GM18526 (cell line): Measurements from ENCODE around the gene VEGFC.

ENCODE experiments used
- POLR2A ChIP-seq: IDR thresholded peaks from 3 replicates; pipeline ENCODE4 v1.6.1; 2011; ENCODE audit not compliant: insufficient read length; ENCODE audit errors: extremely low read depth

Gene VEGFC

DNA sequence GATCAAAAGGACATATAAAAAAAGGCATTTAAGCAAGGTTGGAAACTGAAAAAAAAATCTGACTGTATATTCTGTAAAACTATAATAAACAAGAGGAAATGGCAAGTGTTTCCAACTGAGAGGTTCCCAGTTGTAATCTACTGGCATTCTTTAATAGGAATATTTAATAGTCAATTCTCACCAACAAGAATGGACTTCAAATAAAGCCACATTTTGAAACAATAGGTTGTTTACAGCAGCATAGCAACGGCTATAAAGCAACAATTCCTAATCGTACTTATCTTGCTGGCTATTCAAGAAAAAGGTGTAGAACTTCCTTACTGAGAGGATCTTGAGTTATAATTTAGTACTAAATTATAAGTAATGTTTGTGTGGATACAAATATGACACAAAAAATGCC, 75.5 kb downstream of the VEGFC start:
- TF ChIP-seq POLR2A, result no peak

DNA sequence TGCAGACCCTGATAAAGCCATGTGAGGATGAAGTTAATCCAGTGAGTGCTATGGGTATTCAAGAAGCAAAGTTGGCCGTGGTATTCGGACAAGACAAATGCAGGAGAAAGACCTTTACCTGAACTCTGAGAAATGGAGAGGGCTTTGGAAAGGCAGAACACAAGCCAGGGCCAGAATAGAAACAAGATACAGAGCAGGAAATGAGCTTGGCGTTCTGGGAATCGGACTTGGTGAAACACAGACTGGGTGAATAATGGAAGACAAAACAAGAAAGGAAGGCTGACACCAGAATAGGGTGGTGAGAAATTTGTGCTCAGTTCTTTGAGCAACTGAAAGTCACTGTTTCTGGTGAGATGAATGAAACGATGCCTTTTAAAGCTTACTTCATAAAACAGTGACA, 83.3 kb downstream of the VEGFC start:
- no peak for TF ChIP-seq POLR2A

DNA sequence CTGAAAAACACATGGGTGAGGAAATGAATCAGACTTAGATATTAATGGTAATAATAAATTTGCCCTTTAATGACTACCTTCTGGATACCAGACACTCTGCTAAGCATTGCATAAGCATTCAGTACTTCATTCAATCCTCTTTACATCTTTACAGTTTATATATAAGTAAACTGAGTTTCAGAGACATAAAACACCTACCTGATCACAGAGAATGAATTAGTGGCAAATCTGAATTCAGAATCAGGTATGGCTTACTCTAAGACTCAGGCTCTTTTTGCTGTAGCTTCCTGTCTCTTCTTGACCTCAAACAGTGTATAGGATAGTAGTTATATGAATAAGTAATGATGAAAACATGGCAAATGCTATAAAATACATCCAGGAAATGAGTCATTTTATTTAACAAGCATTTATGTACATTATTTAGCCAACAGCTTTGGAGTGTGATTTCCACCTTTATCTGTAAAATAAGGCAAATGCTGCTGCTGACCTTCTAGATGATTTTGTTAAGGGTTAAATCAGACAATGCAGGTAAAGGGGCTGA, 83.9 kb downstream of the VEGFC start:
- TF ChIP-seq POLR2A, result no peak

DNA sequence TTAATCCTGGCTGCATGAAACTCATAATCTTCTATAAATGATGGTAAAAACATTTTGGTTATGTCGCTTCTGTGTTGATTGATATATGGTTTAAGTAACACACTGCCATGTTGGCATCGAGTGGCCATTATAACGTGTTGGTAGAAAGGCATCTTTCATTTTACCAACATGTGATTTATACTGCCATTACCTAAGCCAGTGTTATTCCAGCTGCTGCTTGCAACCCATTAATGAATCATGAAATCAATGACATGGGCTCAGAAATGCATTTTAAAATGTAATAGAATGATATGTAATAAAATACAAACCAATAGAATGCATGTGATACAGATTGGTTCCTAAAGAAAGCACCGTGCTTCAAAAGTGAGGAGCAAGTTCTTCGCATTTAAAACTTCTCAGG, 102.0 kb downstream of the VEGFC start:
- TF ChIP-seq POLR2A, result no peak

DNA sequence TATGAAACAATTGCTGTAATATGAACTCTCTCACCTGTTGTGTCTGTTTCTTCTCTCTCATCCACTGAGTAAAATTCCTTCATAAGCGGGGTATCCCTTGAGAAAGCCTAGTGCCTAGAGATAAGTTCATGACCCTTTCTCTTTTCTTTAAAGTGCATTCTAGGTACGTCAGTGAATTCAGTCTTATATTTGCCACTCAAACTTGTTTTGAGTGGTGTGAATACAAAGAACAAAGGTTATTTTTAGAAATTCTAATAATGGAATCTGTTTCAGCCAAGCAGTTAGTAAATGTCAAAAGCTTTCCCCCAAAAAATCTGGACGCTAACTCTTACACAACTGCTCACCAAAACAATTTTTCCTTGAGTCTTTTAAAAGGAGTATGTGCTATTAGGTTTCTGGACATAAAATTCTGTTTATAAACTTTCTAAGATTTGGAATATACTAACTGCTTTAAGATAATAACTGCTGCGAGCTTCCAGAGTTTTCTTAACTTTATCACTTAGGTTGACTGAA, 112.0 kb downstream of the VEGFC start:
- no peak for TF ChIP-seq POLR2A

DNA sequence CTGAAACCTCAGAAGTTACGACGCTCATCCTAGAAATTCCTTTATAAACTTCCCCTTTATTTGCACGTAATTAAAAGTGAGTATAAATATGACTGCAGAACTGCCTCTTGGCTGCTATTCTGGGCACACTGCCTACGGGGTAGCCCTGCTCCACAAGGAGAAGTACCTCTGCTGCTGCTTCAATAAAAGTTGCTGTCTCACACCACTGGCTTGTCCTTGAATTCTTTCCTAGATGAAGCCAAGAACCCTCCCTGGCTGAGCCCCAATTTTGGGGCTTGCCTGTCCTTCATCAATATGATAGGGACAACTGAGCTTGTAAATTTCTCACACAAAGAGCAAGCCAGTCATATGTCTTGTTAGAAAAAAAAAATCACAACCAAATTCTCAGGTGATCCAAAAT, 115.8 kb downstream of the VEGFC start:
- TF ChIP-seq POLR2A, result no peak

DNA sequence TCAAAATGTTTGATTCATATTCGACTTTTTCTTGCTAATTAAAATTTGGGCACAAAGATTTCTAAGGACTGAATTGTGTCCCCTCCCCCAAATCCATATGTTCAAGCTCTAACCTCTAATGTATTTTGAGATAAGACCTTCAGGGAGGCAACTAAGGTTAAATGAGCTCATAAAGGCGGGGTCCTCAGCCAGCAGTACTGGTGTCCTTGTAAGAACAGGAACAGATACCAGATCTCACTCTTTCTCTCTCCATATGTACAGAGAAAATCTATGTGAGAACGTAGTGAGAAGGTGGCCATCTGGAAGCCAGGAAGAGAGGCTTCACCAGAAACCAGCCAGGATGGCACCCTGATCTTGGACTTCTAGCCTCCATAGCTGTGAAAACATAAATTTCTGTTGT, 116.9 kb downstream of the VEGFC start:
- TF ChIP-seq POLR2A, result no peak

DNA sequence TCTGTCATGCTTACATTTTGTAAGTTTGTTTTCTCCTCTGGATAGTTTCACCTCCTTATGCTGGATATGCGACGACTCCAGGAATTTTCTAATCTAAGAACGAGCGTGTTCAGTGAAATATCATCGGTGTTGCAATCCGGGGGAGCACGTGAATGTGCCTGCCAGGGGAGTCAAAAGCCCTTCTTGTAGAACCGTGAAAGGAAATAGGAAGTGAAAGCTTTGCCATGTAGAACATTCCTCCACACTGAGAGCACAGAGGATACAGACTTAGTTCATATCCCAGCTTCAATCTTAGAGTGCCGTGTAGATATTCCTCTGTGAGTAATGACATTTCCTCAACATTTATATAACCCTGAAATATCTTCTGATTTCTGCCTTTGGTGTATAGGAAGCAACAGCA, 121.2 kb downstream of the VEGFC start:
- no peak for TF ChIP-seq POLR2A

DNA sequence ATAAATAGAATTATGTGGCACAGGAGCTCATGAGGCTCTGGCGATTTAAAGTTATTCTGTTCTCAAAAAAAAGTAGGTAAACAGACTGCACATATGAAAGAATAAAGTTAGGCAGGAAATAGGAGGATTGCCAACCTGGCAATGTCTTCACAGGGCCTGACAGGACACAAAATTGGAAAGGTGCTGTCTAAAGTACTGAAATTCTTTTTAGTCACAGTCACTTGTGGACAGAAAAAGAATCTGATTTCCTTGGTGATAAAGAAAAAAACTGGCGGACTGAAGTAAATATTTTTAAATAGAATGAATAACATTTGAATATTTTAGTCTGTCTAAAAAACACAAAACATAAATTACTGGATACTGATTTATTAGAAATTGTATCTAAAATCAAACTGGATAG, 124.4 kb downstream of the VEGFC start:
- no peak for TF ChIP-seq POLR2A

DNA sequence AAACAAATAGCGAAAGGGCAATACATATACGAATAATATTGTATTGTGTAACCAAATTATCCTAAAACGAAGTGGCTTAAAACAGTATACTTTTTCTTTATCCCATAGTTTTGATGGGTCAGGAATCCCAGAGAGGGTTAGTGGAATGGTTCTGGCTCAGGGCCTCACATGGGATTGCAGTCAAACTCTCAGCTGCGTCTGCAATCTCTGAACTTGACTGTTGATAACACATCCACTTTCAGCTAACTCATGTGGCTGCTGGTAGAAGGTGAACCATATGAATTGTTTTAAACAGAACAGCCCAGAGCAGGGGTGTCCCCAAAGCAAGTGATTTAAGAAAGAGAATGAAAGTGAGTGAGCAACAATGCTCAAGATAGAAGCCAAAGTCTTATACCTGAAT, 127.8 kb downstream of the VEGFC start:
- no peak for TF ChIP-seq POLR2A

DNA sequence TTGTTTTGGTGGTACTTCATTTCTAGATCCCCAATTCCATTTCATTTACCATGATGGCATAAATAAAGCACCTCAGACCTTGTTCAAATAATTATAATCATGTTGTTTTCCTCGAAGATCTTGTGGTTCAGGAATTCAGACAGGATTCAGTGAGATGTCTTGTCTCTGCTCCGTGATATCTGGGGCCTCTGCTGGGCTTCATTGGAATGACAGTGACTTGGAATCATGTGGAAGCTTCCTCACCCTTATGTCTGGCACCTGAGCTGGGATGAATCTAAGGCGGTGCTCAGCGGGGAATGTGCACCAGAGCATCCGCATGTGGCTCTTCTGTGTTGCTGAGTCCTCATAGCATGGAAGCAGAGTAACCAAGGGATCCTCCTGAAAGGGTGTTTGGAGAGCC, 132.2 kb downstream of the VEGFC start:
- no peak for TF ChIP-seq POLR2A

DNA sequence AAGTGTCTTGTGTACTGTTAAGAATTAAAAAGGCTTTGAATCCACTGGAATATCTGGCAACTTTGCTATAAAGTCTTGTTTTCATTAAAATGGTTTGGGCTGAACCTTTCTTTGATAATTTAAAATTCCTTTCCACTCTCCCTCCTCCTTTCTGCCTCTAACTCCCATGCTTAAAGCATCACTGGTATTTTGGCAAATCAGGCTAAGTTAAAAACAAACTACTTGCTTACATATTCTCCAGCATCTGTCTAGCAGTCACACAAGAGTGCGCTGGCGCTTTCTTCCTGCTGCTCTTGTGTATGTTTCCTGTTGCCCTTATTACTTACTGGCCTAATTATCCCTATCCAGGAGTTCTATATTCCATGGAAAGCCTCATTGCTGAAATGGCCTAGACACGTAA, 136.6 kb downstream of the VEGFC start:
- no peak for TF ChIP-seq POLR2A

DNA sequence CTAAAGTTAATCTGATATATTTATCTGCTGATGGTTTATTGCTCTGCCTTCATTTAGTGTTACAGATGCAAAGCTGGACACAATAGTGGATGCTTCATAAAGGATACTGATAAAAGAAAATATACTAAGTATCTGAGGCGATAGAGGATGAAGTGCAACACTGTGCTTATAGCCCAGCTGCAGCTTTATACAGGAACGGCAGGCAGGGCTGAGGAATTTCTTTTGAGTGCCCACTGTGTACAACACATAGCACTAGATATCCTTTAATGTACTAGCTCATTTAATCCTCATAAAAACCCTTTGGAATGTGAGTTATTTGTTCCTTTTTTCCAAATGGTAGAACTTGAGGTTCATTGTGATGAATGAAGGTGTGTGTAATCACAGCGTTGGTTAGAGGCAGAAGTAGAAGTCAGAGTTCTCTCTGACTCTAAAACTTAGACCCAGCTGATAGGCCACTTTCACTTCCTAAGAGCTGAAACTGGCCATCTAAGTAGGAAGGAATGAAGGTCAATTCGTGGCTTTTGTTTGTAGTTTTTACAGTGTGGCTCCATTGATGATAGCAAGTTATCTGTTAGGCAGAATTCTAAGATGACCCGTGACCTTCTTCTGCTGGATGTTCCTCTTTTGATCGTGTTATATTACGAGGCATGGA, 138.0 kb downstream of the VEGFC start:
- TF ChIP-seq POLR2A, result no peak

DNA sequence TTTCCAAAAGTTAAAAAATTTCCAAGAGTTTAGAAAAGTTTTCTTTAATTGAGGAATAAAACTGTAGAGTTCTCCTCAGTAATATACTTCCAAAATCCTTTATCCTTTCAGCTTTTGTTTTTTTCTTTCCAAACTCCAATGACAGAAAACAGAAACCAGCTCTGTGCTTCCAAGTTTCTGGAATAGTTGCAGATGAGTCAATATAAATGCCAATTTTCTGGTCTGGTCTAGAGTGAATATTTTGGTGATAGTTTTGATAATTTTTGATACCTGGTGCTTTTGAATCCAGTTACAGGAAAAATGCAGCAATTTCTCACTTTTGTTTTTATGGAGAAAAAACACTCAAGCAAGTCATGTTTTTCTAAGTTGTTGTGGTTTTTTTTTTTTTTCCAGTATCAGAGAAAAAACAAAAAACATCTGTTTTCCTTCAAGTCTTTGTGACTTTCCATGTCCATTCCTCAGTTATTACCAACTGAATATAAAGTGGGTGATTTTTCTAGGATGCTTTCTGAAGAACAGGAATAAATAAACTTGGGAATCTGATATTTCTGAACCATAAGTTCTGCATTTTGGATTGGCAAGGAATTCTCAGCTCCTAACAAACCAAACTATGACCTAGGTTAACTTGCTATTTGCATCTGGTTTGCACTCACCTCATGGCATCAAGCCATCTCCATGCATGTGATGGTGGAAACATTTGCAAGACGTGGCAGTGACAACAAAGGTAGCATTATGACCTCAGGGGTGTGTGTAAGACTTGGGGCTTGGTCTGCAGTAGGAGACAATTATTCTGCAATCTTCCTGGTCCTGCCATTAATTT, 139.1 kb downstream of the VEGFC start:
- TF ChIP-seq POLR2A, result no peak

DNA sequence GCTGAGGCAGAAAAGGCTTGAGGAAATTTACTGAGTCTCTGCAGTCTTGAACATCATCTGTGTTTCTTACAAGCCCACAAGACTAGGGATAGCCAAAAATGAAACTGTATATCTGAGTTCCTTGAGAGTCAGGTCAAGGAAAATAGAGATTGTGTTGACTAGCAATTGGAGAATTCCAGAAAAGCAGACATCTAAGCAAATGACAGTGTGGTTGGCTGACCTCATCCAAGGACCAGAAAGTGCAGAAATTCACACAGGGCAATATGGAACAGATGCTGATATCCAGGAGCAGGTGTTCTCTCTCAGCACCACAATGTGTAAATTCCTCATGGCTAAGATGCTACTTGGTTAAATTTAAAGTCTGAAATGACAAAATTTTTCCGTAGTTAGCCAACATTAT, 146.4 kb downstream of the VEGFC start:
- no peak for TF ChIP-seq POLR2A

DNA sequence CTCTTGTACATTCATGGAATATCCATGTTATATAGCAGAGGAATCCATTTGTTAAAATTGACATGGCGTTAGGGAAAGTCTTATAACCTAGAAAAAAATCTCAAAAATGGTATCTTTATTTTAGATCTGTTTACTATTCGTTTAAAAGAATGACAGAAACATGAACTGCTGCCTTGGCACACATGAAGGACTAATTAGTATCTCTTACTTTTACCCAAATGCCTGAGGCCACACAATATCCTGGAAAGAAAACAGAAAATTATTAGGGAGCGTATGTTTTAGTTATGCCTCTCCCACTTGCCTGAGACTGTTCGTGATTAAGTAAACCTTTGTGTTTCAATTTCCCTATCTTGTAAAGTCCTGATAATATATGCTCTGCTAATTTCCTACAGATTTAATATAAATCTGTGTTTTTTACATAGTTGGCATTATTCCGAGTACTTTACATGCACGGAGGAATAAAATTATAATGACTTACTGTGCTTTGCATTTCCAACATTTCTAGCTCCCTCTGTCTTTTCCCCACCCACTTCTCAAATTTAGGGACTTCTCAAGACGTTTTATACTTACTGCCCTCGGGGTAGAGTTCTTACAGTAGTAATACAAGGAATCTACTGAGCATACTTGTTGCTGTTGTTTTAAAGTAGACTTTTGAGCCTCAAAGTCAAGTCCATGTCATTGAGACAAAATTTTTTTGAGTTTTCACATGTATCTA, 147.3 kb downstream of the VEGFC start:
- TF ChIP-seq POLR2A, result no peak
